Lower leg skin (tissue), 4 donors: ENCODE data around the gene ADCY2. TPM values are rescaled to one million over a fixed set of nuclear protein-coding genes. Genes with fewer than 3 reads are reported as not detected.

Source experiments
- DNase-seq, 2 donors: peaks; one replicate each; pipeline ENCODE4 v3.0.0-alpha.2; 2019; ENCODE audit warnings: low spot score in 2 of 2
- H3K4me3 ChIP-seq: fragments of 200-600 bp; sonication (generic); 2 replicates; pipeline ENCODE4 v1.5.1; 2017; ENCODE audit warnings: mild to moderate bottlenecking, low read depth; ENCODE audit not compliant: poor library complexity, severe bottlenecking
- CTCF ChIP-seq, 3 donors: fragments of 450-650 bp; IDR thresholded peaks; one replicate each; pipeline ENCODE4 v1.5.1; 2016; ENCODE audit warnings: antibody characterized with exemption in 3 of 3, mild to moderate bottlenecking in 3 of 3, moderate library complexity in 2 of 3
- POLR2A ChIP-seq, 2 donors: fragments of 450-650 bp; IDR thresholded peaks; one replicate each; pipeline ENCODE4 v1.6.1; 2016 to 2017; ENCODE audit warnings: antibody characterized with exemption in 2 of 2, mild to moderate bottlenecking in 1 of 2, moderate library complexity in 1 of 2
- WGBS, 2 donors: methylation state at CpG; one replicate each; pipeline ENCODE4 v1.1.5; 2018; 5-methylcytosine and 5-hydroxymethylcytosine counted together
- intact Hi-C: fragments of 100-400 bp; cut with DNase I; formaldehyde crosslinking; loops from one replicate; pipeline ENCODE4 v1.15.0; 2023; ENCODE audit warnings: low total_unique reads
- total RNA-seq, 4 donors: library from RNA; depleted of rRNA; stranded (reverse); fragments of >200 nt; gene quantifications; one replicate each; pipeline ENCODE4 v1.1.0, GENCODE V29; 2016

The ADCY2 gene
- total RNA-seq, 4 donors from 2014 or later = 7.3 to 11.5 (median 8.2) TPM

GRCh38 chr5:7705736-7706135, 309.8 kb downstream of the ADCY2 start:
- no peak for TF ChIP-seq CTCF (IDR thresholded peaks at IDR 0.05)
- no peak for TF ChIP-seq POLR2A (IDR thresholded peaks at IDR 0.05)
- H3K4me3 ChIP-seq = no peak overlapping the region
- no peak for DNase-seq
- 72 to 82% methylated on average over 6 of the region's 6 CpGs for WGBS, 2 donors
- intact Hi-C loops = no loop called here

- DNase-seq = no peak
- 50 to 54% methylated on average over 4 of the region's 4 CpGs for WGBS, 2 donors
- intact Hi-C loops = no loop called here
- H3K4me3 ChIP-seq = no peak overlapping the region
- no peak for TF ChIP-seq CTCF (IDR thresholded peaks at IDR 0.05)
- no peak for TF ChIP-seq POLR2A (IDR thresholded peaks at IDR 0.05)
These were observed 310.3 kb downstream of the ADCY2 start for GRCh38 chr5:7706256-7706655.

GRCh38 chr5:7714119-7714518, 318.2 kb downstream of the ADCY2 start:
- intact Hi-C loops = no loop called here
- no peak for DNase-seq
- H3K4me3 ChIP-seq = no peak overlapping the region
- no peak for TF ChIP-seq POLR2A (IDR thresholded peaks at IDR 0.05)
- no peak for TF ChIP-seq CTCF (IDR thresholded peaks at IDR 0.05)
- 82 to 87% methylated on average over 6 of the region's 6 CpGs for WGBS, 2 donors

GRCh38 chr5:7714697-7715096, 318.8 kb downstream of the ADCY2 start:
- no peak for DNase-seq
- TF ChIP-seq POLR2A (IDR thresholded peaks at IDR 0.05) (no peak), CTCF (IDR thresholded peaks at IDR 0.05) (no peak)
- intact Hi-C loops = no loop called here
- no peak overlapping the region for H3K4me3 ChIP-seq

GRCh38 chr5:7717691-7718090, 321.8 kb downstream of the ADCY2 start:
- 92 to 95% methylated on average over 4 of the region's 4 CpGs for WGBS, 2 donors
- no peak for TF ChIP-seq POLR2A (IDR thresholded peaks at IDR 0.05)
- TF ChIP-seq CTCF (IDR thresholded peaks at IDR 0.05) = no peak
- no peak overlapping the region for H3K4me3 ChIP-seq
- no peak for DNase-seq
- intact Hi-C loops = no loop called here

- intact Hi-C loops = no loop called here
- no peak for DNase-seq
- WGBS, 2 donors = 57 to 65% methylated on average over 4 of the region's 4 CpGs
- TF ChIP-seq POLR2A (IDR thresholded peaks at IDR 0.05) = no peak
- no peak for TF ChIP-seq CTCF (IDR thresholded peaks at IDR 0.05)
- H3K4me3 ChIP-seq = no peak overlapping the region
These were observed 332.1 kb downstream of the ADCY2 start for GRCh38 chr5:7728076-7728475.
